SK-N-MC (cell line): ENCODE measurements around the gene TGFBR3L.

Experiments
- DNase-seq: peaks from one replicate; pipeline ENCODE4 v3.0.0-alpha.2; 2011; ENCODE audit warnings: low read depth, low spot score
- H3K27ac ChIP-seq: fragments of 200-600 bp; sonication (generic); 2 replicates; pipeline ENCODE4 v1.5.1; 2016; ENCODE audit warnings: mixed run types
- H3K36me3 ChIP-seq: fragments of 200-600 bp; sonication (generic); 2 replicates; pipeline ENCODE4 v1.6.1; 2017; ENCODE audit warnings: antibody characterized with exemption, low read length, mixed read lengths; ENCODE audit not compliant: insufficient read depth
- H3K4me3 ChIP-seq: fragments of 200-600 bp; sonication (generic); 2 replicates; pipeline ENCODE4 v1.5.1; 2016
- H3K9ac ChIP-seq: fragments of 200-600 bp; sonication (generic); 2 replicates; pipeline ENCODE4 v1.8.0; 2017; ENCODE audit warnings: mixed run types, mixed read lengths; ENCODE audit not compliant: insufficient read length
- H3K9me3 ChIP-seq: fragments of 200-600 bp; sonication (generic); 2 replicates; pipeline ENCODE4 v1.6.1; 2017; ENCODE audit warnings: low read depth, mild to moderate bottlenecking, antibody characterized with exemption, low read length, moderate library complexity, mixed read lengths
- EZH2 ChIP-seq: fragments of 200-600 bp; sonication (generic); IDR thresholded peaks from one replicate; pipeline ENCODE4 v1.6.1; 2017; ENCODE audit warnings: antibody characterized with exemption
- FOXP2 ChIP-seq: optimal IDR thresholded peaks from 2 replicates; pipeline ENCODE3; 2011; ENCODE audit warnings: mild to moderate bottlenecking, moderate library complexity; ENCODE audit not compliant: insufficient read depth; ENCODE audit errors: extremely low read length, control extremely low read depth
- POLR2AphosphoS5 ChIP-seq: IDR thresholded peaks from 2 replicates; pipeline ENCODE4 v1.6.1; 2012; ENCODE audit warnings: mild to moderate bottlenecking, low read depth, low read length, borderline replicate concordance

Gene TGFBR3L

GRCh38 chr19:7918615-7919421, 4.2 kb downstream of the TGFBR3L start:
- Histone ChIP-seq H3K27ac (no peak overlapping the region), H3K9me3 (no peaks in the 10 kb centered on the region), H3K4me3 (no peak overlapping the region), H3K36me3 (peaks cover 11% of the 10 kb centered on the region; the same call in 1 of the 2 replicates), H3K9ac (no peak overlapping the region)
- TF ChIP-seq POLR2AphosphoS5: no peak
- no peak for TF ChIP-seq FOXP2
- no peak for TF ChIP-seq EZH2
- DNase-seq: no peak

GRCh38 chr19:7919610-7920518, 5.2 kb downstream of the TGFBR3L start, which contains the start of gene SNAPC2:
SNAPC2 (plus strand) TSS chr19:7920338; CDS start chr19:7920367, 29 bp downstream.
- DNase-seq: peak; percentile 72
- TF ChIP-seq EZH2 (no peak), FOXP2 (peak; percentile 60), POLR2AphosphoS5 (peak; percentile 87)
- Histone ChIP-seq H3K9me3 (no peaks in the 10 kb centered on the region), H3K27ac (peak within 1 kb of the TSS; percentile 75), H3K9ac (peak within 1 kb of the TSS; percentile 65), H3K4me3 (peak within 1 kb of the TSS; percentile 94), H3K36me3 (peaks cover 11% of the 10 kb centered on the region; the same call in 1 of the 2 replicates)

GRCh38 chr19:7920519-7921301, 6.1 kb downstream of the TGFBR3L start:
- peak overlapping the region; percentile 94 for H3K4me3 ChIP-seq
- DNase-seq: peak; percentile 81
- H3K9ac ChIP-seq: peak overlapping the region; percentile 65
- TF ChIP-seq FOXP2 (no peak), POLR2AphosphoS5 (0 out of 2 replicates have a peak, but pooled peaks have one; percentile 20)
- peaks cover 11% of the 10 kb centered on the region; the same call in 1 of the 2 replicates for H3K36me3 ChIP-seq
- H3K9me3 ChIP-seq: no peaks in the 10 kb centered on the region
- H3K27ac ChIP-seq: 0 out of 2 replicates have a peak overlapping the region, but pooled peaks have one; percentile 75

GRCh38 chr19:7921302-7921966, 6.8 kb downstream of the TGFBR3L start:
- Histone ChIP-seq H3K9ac (no peak overlapping the region), H3K27ac (no peak overlapping the region), H3K36me3 (peaks cover 11% of the 10 kb centered on the region; the same call in 1 of the 2 replicates), H3K4me3 (peak overlapping the region; percentile 77), H3K9me3 (no peaks in the 10 kb centered on the region)
- DNase-seq: no peak
- TF ChIP-seq POLR2AphosphoS5 (no peak), FOXP2 (no peak), EZH2 (no peak)

- H3K9ac ChIP-seq: no peak overlapping the region
- no peak overlapping the region for H3K4me3 ChIP-seq
- no peak overlapping the region for H3K27ac ChIP-seq
- H3K9me3 ChIP-seq: no peaks in the 10 kb centered on the region
- peaks cover 11% of the 10 kb centered on the region; the same call in 1 of the 2 replicates for H3K36me3 ChIP-seq
- TF ChIP-seq EZH2 (no peak), POLR2AphosphoS5 (0 out of 2 replicates have a peak, but pooled peaks have one; percentile 8), FOXP2 (no peak)
- DNase-seq: no peak
Observed at GRCh38 chr19:7921967-7922835, 7.6 kb downstream of the TGFBR3L start.

- no peak; the same call in 1 of the 2 replicates for TF ChIP-seq POLR2AphosphoS5
- H3K36me3 ChIP-seq: peaks cover 11% of the 10 kb centered on the region; the same call in 1 of the 2 replicates
Observed at GRCh38 chr19:7922836-7923195, 8.2 kb downstream of the TGFBR3L start.

More at GRCh38 chr19:7922836-7923195, 8.2 kb downstream of the TGFBR3L start:
- Histone ChIP-seq H3K4me3 (no peak overlapping the region), H3K9ac (no peak overlapping the region), H3K9me3 (no peaks in the 10 kb centered on the region), H3K27ac (no peak overlapping the region)
- DNase-seq: no peak
